Type B pancreatic cell (in vitro differentiated cells): ENCODE data around the gene LIPC. TPM values are rescaled to one million over a fixed set of nuclear protein-coding genes. Genes with fewer than 3 reads are reported as not detected.

Source experiments
- DNase-seq: peaks from one replicate; pipeline ENCODE4 v3.0.0; 2021; ENCODE audit warnings: mixed read lengths; ENCODE audit not compliant: unreplicated experiment; ENCODE audit errors: extremely low spot score
- H3K27ac Mint-ChIP-seq: 2 replicates; pipeline ENCODE4 v1.8.0; 2021; ENCODE audit warnings: mild to moderate bottlenecking, mixed read lengths
- H3K27me3 Mint-ChIP-seq: 2 replicates; pipeline ENCODE4 v1.8.0; 2021; ENCODE audit warnings: mixed read lengths
- H3K36me3 Mint-ChIP-seq: 2 replicates; pipeline ENCODE4 v1.8.0; 2021; ENCODE audit warnings: mixed read lengths
- H3K4me1 Mint-ChIP-seq: one replicate; pipeline ENCODE4 v1.8.0; 2021; ENCODE audit warnings: mixed read lengths; ENCODE audit not compliant: unreplicated experiment
- H3K4me3 Mint-ChIP-seq: 2 replicates; pipeline ENCODE4 v1.8.0; 2021; ENCODE audit warnings: mild to moderate bottlenecking, mixed read lengths
- H3K9me3 Mint-ChIP-seq: 2 replicates; pipeline ENCODE4 v1.8.0; 2021; ENCODE audit warnings: mixed read lengths
- total RNA-seq: library from RNA; stranded (reverse); gene quantifications from 2 replicates; pipeline ENCODE4 v1.2.1, GENCODE V29; 2021; ENCODE audit warnings: low replicate concordance
- TF ChIP-seq, protein P1 (sequence below): fragments of 200-600 bp; sonication (generic); conservative IDR thresholded peaks from 2 replicates; pipeline ENCODE4 v1.5.0; 2021; ENCODE audit warnings: antibody characterized with exemption, mild to moderate bottlenecking

LIPC gene
- total RNA-seq, 1 donor from 2014 or later = 10.9 TPM

DNA sequence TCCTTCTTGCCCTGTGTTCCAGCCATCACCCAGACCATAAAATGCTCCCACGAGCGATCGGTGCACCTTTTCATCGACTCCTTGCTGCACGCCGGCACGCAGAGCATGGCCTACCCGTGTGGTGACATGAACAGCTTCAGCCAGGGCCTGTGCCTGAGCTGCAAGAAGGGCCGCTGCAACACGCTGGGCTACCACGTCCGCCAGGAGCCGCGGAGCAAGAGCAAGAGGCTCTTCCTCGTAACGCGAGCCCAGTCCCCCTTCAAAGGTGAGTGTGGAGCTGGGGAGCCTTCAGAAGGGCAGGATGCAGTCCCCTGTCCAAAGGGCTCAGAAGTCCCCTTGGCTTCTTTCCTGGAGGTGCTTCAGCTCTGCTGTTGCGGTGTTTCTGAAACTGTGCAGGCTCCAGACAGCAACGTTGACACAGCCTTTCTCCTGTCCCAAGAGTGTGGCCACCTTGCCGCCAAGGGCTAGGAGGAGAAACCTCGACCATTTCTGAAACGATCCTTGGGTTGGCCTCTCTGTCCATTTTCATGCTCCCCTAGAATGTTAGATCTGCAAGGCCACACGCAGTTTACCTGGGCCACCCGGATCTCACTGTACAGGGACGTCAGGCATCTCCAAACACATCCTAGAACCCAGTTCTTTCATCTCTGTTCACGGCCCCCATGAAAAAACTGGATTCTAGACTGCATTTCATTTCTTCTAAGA is 116.7 kb downstream of the LIPC start:
- Mint-ChIP-seq H3K36me3 (no peaks in the 10 kb centered on the region), H3K4me1 (peaks cover 27% of the 10 kb centered on the region), H3K27ac (peak overlapping the region; percentile 33), H3K27me3 (no peaks in the 10 kb centered on the region), H3K4me3 (no peak overlapping the region), H3K9me3 (no peaks in the 10 kb centered on the region)
- no peak for DNase-seq
- TF ChIP-seq, protein P1, sequence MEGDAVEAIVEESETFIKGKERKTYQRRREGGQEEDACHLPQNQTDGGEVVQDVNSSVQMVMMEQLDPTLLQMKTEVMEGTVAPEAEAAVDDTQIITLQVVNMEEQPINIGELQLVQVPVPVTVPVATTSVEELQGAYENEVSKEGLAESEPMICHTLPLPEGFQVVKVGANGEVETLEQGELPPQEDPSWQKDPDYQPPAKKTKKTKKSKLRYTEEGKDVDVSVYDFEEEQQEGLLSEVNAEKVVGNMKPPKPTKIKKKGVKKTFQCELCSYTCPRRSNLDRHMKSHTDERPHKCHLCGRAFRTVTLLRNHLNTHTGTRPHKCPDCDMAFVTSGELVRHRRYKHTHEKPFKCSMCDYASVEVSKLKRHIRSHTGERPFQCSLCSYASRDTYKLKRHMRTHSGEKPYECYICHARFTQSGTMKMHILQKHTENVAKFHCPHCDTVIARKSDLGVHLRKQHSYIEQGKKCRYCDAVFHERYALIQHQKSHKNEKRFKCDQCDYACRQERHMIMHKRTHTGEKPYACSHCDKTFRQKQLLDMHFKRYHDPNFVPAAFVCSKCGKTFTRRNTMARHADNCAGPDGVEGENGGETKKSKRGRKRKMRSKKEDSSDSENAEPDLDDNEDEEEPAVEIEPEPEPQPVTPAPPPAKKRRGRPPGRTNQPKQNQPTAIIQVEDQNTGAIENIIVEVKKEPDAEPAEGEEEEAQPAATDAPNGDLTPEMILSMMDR = no peak

DNA sequence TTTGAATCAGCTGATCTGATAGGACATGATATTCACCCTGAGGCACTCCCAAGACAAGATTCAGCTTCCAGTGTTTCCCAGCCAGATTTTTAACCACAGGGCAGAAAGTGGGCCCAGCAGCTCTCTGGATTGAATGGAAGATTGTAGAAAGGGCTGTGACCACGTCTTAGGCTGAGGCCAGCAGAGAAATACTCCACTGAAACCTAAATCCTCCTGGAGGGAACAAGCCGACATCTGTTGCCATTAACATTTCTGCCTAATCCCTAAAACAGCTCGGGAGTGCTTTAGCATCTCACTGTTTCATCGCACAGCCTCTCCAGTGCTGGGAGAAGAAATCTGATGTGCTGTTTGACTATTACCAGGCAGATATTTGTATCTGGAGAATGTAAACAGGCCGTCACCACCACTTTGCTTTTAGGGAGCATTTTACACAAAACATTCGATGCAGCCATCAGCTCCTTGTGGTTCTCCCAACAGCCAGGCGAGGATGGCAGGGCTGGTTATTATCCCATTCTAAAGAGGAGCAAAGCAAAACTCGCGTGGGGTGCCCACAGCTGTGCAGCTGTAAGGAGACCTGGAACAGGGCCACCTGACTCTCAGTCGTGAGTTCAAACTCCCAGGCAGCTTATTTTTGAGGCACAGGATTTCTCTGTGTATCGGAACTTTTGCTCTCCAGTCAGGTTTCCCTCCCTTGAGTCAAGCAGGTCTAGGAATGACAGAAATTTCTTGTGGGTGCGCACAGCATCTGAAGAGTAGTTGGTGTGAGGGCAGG is 117.4 kb downstream of the LIPC start:
- DNase-seq = no peak
- TF ChIP-seq, protein P1 = no peak
- Mint-ChIP-seq H3K4me1 (peaks cover 31% of the 10 kb centered on the region), H3K36me3 (no peaks in the 10 kb centered on the region), H3K27me3 (no peaks in the 10 kb centered on the region), H3K4me3 (no peak overlapping the region), H3K27ac (peak overlapping the region; percentile 33), H3K9me3 (no peaks in the 10 kb centered on the region)

DNA sequence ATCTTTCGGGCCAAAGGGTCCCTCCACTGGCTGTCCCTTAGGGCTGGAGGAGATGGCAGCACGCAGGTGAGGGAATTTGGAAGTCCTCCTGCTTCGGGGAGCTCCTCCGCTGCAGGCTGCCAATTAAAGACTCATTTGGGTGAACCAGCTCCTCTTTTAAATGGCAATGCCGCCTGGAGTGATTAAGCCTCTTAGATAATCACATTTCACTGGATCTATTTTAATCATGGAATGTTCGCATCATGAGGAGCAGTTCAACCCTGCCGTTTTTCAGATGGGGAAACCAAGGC is 117.9 kb downstream of the LIPC start:
- Mint-ChIP-seq H3K36me3 (no peaks in the 10 kb centered on the region), H3K27ac (peak overlapping the region; percentile 24), H3K27me3 (no peaks in the 10 kb centered on the region), H3K9me3 (no peaks in the 10 kb centered on the region), H3K4me3 (no peak overlapping the region), H3K4me1 (peaks cover 32% of the 10 kb centered on the region)
- no peak for DNase-seq
- TF ChIP-seq, protein P1 = no peak

DNA sequence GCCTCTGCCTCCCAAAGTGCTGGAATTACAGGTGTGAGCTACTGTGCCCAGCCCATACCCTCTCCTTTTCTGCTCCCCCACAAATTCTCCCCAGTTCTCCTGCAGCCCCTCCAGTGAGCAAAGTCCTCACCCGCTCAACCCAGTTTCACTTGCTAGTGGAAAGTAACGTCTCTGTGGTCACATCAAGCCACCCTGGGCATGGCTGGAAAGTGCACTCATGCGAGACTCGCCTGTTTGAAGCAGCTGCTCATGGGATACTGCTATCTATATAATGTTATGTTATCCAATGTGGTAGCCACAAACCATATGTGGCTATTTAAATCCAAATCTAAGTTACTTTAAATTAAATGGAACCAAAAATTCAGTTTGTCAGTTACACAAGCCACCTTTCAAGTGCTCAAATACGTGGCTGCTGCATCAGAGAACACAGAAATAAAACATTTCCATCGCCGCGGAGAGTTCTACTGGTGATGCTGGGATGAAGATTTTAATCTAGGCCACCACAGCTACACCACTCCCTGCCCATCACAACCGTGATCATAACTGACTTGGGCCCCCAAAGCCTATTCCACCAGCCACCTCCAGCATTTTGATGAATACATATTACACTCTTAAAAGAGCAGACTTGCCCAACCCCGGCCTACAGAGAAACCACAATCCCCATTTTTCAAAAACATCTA is 119.4 kb downstream of the LIPC start:
- TF ChIP-seq, protein P1 = no peak
- no peaks in the 10 kb centered on the region for H3K27me3 Mint-ChIP-seq
- peak overlapping the region; percentile 52 for H3K4me3 Mint-ChIP-seq
- H3K4me1 Mint-ChIP-seq = peaks cover 44% of the 10 kb centered on the region
- no peaks in the 10 kb centered on the region for H3K9me3 Mint-ChIP-seq
- peak overlapping the region; percentile 93 for H3K27ac Mint-ChIP-seq
- no peak for DNase-seq
- no peaks in the 10 kb centered on the region for H3K36me3 Mint-ChIP-seq

DNA sequence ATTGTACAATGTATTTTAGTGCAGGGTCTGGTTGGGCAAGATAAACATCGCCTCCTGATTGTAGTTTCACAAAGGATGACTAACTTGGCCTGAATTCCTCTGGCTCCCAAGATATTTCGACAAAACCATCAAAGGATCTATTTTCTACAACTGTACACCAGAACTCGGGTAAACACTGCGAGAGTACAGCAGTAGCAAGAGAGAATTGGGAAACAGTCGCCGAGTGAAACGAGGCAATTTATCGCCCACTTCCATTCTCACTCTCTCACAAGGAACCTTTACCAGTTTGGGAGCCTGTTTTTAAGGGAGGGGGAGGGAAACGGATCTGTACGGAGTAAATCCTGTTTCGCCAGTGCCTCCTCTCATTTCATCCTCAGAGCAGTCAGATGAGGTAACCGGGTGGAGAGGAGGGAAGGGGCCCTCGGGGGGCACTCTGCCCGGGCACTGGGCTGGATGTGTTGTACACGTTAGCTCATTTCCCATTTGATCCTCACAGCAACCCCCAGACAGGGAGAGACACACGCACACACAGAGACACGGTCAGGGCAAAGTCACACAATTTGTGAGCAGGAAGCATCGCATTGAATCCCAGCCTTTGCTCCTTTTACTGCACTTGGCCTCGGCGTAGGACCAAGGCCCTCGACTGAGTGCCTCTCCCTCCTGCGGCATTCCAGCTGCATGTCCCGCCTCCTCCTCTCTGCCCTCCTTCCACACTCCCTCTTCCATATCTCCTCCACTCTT is 120.1 kb downstream of the LIPC start:
- Mint-ChIP-seq H3K4me1 (peaks cover 37% of the 10 kb centered on the region), H3K27ac (peak overlapping the region; percentile 93), H3K27me3 (no peaks in the 10 kb centered on the region), H3K9me3 (no peaks in the 10 kb centered on the region), H3K36me3 (no peaks in the 10 kb centered on the region), H3K4me3 (peak overlapping the region; percentile 52)
- DNase-seq = no peak
- TF ChIP-seq, protein P1 = no peak
